AG04450 (cell line): Measurements from ENCODE around the gene ZBTB32. TPM values are rescaled to one million over a fixed set of nuclear protein-coding genes. Genes with fewer than 3 reads are reported as not detected.

Experiments
- CTCF ChIA-PET: fragments of 300-600, 350-600 bp; formaldehyde crosslinking; extraction: SDS; loops from one replicate; lab custom pipeline; 2022; ENCODE audit warnings: antibody characterized with exemption, inconsistent platforms; lab: Charles Lee
- POLR2A ChIA-PET: fragments of 350-600 bp; formaldehyde crosslinking; extraction: SDS; loops from one replicate; lab custom pipeline; 2021; ENCODE audit warnings: antibody characterized with exemption, inconsistent platforms; lab: Yijun Ruan, JAX
- DNase-seq: peaks from one replicate; pipeline ENCODE4 v3.0.0-alpha.2; 2011; ENCODE audit warnings: low read depth, low spot score
- H3K27ac ChIP-seq: one replicate; pipeline ENCODE4 v1.5.1; 2012; ENCODE audit warnings: low read depth, low read length, control low read depth
- H3K27me3 ChIP-seq: one replicate; pipeline ENCODE4 v1.6.0; 2012; ENCODE audit warnings: low read length; ENCODE audit not compliant: control insufficient read depth, insufficient read depth
- H3K4me3 ChIP-seq: 2 replicates; pipeline ENCODE4 v1.5.1; 2011; ENCODE audit warnings: mild to moderate bottlenecking, low read depth, low read length, control low read depth
- H3K9me3 ChIP-seq: 2 replicates; pipeline ENCODE4 v1.5.1; 2012; ENCODE audit warnings: low read length; ENCODE audit not compliant: control insufficient read depth, insufficient read depth
- CTCF ChIP-seq: IDR thresholded peaks from 2 replicates; pipeline ENCODE4 v1.5.1; 2011; ENCODE audit warnings: low read depth, low read length, control low read depth, inconsistent platforms
- polyA plus RNA-seq: library from polyadenylated mRNA; depleted of rRNA; stranded (reverse); fragments of >200 nt; gene quantifications from 2 replicates; pipeline ENCODE4 v1.2.3, GENCODE V29; 2011

Gene ZBTB32
- polyA plus RNA-seq, 1 experiment, result not detected

- ChIA-PET POLR2A (no interaction called here), CTCF (no interaction called here)
- H3K27ac ChIP-seq, result no peak overlapping the region
- no peak for TF ChIP-seq CTCF
- no peak for DNase-seq
- H3K9me3 ChIP-seq, result no peaks in the 10 kb centered on the region; the same call in 1 of the 2 replicates
- no peak overlapping the region for H3K4me3 ChIP-seq
- no peaks in the 10 kb centered on the region for H3K27me3 ChIP-seq
These were observed 21.0 kb downstream of the ZBTB32 start for GRCh38 chr19:35725216-35725861.

- H3K27ac ChIP-seq, result no peak overlapping the region
- DNase-seq, result no peak
- TF ChIP-seq CTCF, result no peak
- no peaks in the 10 kb centered on the region; the same call in 1 of the 2 replicates for H3K9me3 ChIP-seq
- no peaks in the 10 kb centered on the region for H3K27me3 ChIP-seq
- POLR2A ChIA-PET, result no interaction called here
- CTCF ChIA-PET, result interaction anchor here (0.6 to 0.7 kb wide), 2 partner anchors 13 to 207 kb away, joined by 4 read pairs; no protein-coding TSS in a partner anchor
- H3K4me3 ChIP-seq, result no peak overlapping the region
These were observed 22.9 kb downstream of the ZBTB32 start for GRCh38 chr19:35727053-35727955.

- no peak for TF ChIP-seq CTCF
- no peaks in the 10 kb centered on the region for H3K27me3 ChIP-seq
- CTCF ChIA-PET, result interaction anchor here (0.6 kb wide), 1 partner anchor 206 kb away, joined by 4 read pairs; no protein-coding TSS in a partner anchor
- POLR2A ChIA-PET, result no interaction called here
- H3K4me3 ChIP-seq, result no peak overlapping the region
- no peak for DNase-seq
- H3K27ac ChIP-seq, result no peak overlapping the region
- no peaks in the 10 kb centered on the region; the same call in 1 of the 2 replicates for H3K9me3 ChIP-seq
These were observed 23.8 kb downstream of the ZBTB32 start for GRCh38 chr19:35727956-35728706.

GRCh38 chr19:35729021-35729420 lies 24.7 kb downstream of the ZBTB32 start:
- no peak overlapping the region for H3K4me3 ChIP-seq
- no peaks in the 10 kb centered on the region for H3K27me3 ChIP-seq
- no peak for DNase-seq
- no peak overlapping the region for H3K27ac ChIP-seq
- no peak for TF ChIP-seq CTCF
- H3K9me3 ChIP-seq, result no peaks in the 10 kb centered on the region; the same call in 1 of the 2 replicates
- ChIA-PET CTCF (no interaction called here), POLR2A (no interaction called here)
